ENCODE results near the gene SEMA3A.

SEMA3A gene

DNA sequence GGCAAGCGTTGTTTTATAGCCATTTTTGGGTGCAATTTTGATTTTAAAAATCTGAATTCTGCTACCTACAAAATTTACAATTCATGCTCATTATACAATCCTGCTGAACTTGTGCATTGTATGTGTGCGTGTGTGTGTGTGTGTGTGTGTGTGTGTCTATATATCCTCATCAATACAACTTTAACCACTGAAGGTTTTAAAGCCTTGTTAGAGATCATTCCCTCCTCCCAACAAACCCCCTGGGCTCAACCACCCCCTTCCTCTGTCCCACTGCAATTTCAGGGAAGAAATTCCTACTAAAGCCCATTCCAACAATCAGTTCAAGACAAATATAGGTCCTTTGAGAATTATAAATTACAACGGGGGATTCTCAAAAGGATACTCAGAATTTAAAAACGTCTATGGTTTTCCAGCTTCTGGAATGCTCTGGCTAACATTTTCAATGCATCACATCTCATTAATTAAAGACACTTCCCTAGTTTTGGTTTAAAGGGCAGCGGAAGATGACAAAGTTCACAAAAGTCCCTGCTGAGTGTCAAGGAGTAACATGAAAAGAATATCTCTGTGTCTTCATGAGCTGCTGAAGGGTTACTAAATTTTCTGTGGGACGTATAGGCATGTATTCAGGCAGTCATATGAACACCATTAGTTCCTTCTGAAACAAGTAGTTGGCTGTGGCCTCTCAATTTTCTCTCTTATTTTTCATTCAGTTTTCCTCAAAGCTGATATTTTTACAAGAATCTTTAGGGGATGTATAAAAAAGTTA, 889 bp upstream of the SEMA3A start:
- DNase-seq, result no peak

- DNase-seq, result no peak
Observed at GRCh38 chr7:84193747-84194146, 842 bp downstream of the SEMA3A start.

DNA sequence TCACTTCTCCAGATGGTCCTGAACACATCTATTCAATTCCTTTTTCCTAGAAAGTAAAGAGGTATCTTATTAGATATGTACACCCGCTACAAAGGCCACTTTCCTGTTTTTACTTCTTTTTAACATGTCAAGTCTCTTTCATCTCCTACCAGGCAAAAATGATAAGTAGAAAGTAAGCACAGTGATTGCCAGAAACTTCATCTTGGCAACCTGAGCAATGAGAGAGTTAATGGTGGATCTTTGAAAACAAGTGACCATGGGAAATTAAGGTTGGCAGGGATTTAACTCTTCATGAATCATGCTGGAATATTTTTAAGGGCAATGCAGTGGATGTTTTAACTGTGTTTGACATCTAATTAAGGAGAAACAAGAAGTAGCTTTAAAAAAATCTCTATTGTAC, 2.7 kb downstream of the SEMA3A start:
- no peak for DNase-seq

DNA sequence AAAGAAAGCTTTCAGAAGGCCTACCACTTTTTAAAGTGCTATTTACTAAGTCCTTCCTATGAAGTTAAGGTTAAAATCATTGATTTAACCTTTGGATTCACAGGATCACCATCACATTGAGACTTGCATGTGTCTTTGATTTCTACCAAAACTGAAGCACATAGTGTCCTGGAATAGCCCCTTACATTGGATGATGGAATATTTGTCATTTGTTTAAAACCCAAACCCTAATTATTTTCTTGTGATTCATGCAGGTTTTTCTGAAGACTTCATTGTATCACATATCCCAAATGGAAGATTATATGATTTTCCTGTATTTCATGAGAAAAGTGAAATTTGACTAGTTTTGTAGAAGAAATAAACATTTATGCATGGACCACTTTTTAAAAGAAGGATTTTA, 3.3 kb downstream of the SEMA3A start:
- DNase-seq, result no peak

DNA sequence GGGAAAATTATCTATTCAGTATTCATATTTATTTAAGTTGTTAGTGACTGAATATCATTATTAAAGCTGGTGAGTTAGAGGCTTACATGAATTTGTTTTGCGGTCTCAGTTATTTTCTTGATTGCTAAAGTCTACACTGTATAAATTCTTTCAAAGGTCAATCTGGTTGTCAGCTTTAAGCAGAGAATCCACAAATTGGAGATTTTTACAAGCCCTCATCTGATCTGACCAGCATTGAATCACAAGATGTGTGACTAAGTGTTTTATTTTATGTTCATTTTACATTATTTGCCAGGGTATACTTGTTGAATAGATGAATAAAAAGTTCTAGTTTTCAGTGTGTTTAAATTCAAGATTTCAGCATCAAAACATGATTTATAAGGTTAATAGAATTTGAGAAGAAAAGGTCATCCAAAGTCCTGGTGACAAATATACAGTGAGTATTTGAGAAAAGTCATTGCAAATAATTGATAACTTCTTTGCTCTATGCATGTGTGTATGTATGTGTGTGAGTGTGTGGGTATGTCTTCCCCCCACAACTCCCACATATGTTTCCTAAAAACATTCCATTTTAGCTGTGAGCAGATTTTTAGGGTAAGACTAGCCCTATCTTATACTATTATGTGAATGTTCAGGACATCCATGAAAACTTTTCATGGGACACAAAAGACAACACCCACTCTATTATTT, 4.4 kb downstream of the SEMA3A start:
- DNase-seq, result no peak

DNA sequence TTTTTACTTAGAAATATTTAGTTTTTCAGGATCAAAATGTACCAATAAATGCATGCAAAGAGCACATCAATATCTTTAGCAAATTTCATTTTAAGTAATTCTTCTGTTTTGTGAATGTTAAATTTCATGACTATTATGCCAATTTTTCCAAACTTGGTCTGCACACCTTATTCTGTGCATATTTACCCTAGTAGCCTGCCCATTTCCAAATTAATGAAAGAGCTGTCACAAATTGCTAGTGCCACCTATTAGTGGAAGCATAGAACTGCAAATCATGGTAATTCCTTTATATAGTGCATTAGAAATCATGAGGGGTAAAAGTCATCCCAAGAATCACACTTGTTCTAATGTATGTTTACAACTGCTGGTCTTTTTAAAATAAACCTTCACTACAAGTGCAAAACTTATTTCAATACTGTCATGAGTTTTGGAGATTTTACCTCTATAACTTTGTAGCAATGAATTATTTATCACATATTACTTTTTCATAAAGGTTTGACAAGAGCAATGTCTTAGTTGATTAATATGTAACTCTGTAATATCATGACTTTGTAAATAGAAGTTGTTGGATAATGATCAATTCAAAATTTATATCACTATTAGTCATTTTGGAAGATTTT, 5.7 kb downstream of the SEMA3A start:
- DNase-seq, result no peak

GRCh38 chr7:84187813-84188510, 6.6 kb downstream of the SEMA3A start:
- DNase-seq, result no peak

- DNase-seq, result no peak
Observed at GRCh38 chr7:84187087-84187805, 7.3 kb downstream of the SEMA3A start.

DNA sequence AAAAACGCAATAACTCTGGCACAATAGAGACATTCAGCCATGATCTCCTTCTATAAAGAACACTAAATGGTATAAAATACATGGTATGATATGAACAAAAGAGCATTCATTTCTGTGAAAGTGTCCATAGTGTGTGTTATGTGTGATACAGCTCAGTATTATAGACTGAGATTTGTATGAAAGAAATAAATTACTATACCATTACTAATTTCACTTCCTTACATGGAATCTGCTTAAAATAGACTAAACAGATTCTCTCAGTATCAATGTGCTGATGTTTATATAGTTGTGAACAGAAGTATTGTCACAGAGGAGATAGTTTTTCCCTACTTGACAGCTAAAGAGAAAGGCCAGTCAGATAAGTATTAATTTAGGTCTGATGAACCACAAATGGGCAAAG, 10.8 kb downstream of the SEMA3A start:
- DNase-seq, result no peak

GRCh38 chr7:84182301-84182700, 12.3 kb downstream of the SEMA3A start:
- no peak for DNase-seq

GRCh38 chr7:84181628-84182027, 13.0 kb downstream of the SEMA3A start:
- no peak for DNase-seq

DNA sequence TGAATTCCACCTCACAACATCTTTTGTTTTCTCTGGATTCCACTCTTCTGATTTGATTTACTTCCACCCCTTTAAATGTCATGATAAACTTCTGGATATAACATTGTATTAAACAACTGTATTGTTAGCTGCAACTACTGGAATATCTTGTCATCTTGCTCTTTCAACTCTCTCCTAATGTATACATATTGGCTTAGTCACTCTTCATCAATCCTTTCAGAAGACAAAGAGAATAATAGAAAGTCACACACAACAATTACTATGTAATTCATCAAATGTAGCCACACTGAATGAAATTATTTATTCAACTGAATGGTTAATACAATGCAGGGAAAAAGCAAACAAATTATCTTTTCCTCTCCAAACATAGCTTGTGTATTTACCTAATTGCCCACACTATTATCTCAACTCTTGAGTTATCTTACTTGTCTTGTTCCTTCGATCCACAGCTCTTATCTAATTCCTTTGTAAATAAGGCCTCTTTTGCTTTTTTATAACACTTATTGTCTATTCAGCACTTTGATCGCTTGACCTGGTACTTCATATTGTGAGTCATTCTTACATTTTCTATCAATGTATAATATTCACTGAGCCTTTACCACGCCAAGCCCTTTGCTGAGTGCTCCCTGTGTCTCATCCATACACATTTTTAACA, 16.7 kb downstream of the SEMA3A start:
- no peak for DNase-seq

DNA sequence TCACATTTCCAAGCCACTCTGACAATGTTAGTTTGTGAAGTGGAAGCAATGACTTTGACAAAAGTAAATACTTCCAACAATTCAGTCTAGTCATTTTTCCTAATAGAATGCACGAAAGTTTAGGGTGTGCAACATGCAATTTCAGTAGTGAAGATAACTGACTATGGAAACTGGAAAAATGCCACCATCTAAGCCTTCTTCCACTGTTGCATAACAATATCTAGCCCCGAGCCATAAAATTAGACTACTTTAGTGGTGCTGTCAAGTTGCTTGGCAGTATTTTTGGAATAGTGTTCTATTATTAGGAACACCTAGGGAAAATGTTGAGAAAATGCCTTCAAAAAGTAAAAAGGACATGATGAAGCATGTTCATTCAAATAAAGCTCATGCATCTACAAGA, 17.9 kb downstream of the SEMA3A start:
- DNase-seq, result no peak

- no peak for DNase-seq
Observed at GRCh38 chr7:84175461-84175860, 19.1 kb downstream of the SEMA3A start.

GRCh38 chr7:84170646-84171045, 23.9 kb downstream of the SEMA3A start:
- no peak for DNase-seq

DNA sequence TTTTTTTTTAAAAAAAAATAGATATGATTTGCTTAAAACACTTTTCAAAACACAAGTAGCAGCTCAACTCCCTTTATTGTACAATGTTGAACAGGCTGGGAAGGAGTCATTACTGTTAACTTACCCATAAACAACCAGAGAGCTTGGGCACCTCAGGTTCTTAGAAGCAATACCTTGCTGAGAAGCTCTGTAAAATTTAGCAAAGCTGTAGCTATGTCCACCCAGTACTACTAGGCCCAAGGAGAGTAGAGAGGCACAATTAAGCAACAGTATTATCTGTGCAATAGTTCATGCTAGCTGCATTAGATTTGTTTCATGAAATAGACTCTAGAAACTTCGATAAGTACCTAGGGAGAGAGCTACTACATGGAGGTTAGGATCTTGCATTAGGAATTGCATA, 32.0 kb downstream of the SEMA3A start:
- no peak for DNase-seq

- no peak for DNase-seq
Observed at GRCh38 chr7:84162125-84162524, 32.5 kb downstream of the SEMA3A start.

DNA sequence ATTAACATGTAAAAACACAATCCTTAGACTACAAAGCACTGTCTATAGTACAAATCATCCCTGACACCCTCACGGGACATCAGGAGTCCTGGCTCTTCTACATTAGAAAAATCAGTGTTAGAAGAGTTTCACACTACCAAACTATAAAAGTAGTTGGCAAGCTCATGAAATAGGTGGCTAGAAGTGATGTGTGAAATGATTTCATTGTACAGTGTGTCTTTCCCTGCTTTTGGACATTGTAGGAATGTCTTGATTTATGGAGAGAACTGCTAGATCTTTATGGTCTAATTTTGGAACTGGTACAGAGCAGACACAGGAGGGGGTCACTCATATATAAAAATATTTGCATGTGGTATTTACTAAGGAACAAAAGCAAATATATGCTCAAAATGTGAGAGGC, 33.2 kb downstream of the SEMA3A start:
- DNase-seq, result no peak

- no peak for DNase-seq
Observed at GRCh38 chr7:84159435-84159834, 35.2 kb downstream of the SEMA3A start.

GRCh38 chr7:84157171-84157570, 37.4 kb downstream of the SEMA3A start:
- DNase-seq, result no peak

DNA sequence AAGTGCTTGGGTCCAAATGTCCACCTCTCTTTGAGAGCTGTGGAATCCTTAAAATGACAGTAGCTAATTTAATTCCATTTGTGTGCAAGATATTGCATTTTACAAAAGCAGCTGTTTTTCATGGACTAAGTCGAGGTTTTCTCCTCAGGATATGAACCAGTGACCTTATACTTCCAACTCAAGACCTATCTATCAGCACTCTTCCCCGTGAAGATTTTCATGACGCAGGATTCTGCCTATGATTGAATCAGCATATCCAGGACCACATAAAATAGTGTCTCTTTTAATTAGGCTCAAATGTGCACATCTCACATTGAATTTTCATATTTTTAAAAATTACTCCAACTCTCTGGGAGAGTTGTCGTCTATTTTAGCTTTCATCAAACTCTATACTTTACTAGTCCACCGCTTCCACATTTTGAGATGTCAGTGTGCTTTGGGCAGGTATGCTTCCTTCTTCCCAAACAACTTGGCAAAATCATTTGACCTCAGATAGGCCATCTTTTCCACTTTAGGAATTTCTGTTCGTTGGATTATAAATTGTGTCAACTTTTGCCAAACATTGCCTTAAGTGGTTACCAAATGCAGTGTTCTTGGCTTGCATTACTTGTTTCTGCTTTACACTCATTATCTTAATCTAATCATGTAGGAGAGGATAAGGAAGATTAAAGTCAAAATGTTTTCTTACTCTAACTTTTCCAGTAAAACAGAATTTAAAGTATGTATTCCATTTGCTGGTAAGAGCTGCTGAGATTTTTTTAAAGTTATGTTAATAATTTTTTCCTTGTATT, 39.4 kb downstream of the SEMA3A start:
- no peak for DNase-seq

- DNase-seq, result no peak
Observed at GRCh38 chr7:84152995-84153394, 41.6 kb downstream of the SEMA3A start.
